ENCODE results near the gene PPP1R16B.

PPP1R16B gene

DNA sequence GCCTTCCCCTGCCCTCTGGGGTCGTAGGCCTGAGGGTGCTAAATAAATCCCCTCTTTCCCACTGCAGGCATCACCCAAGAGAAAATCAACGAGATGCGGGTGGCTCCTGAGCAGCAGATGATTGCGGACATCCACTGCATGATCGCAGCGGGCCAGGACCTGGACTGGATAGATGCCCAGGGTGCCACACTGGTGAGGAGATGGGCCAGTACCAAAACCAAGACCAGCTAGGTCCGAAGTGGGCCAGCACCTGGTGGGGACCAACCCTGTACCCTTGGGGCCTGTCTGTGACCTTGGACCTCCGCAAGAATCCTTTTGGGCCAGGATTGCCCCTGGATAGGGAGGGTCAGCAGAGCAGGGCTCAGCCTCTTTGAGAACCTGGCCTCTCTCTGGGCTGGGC is 97.1 kb downstream of the PPP1R16B start:
- no peak for DNase-seq

- DNase-seq: no peak
These were observed 97.8 kb downstream of the PPP1R16B start for GRCh38 chr20:38903335-38903734.

GRCh38 chr20:38905375-38905774 is 99.9 kb downstream of the PPP1R16B start:
- DNase-seq: no peak

- DNase-seq: no peak
These were observed 102.6 kb downstream of the PPP1R16B start for GRCh38 chr20:38907918-38908677.

- DNase-seq: no peak
These were observed 109.9 kb downstream of the PPP1R16B start for GRCh38 chr20:38915355-38915754.

DNA sequence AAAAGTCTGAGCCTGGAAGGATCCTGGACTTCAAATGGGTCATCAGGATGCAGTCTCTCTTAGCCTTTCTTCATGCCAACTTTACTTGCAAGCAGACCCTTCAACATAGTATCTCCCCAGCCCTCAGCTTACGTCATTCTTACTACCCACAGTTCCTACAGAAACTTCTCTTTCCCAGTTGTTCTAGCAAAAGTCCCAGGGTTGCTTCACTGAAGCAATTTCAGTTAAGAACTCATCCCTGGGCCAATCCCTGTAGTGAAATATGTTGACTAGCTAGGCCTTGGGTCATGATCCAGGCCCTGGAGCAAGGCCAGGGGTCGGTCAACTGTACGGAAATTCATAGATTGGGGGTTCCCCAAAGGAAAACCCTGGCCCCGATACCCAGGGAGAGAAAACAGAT is 112.2 kb downstream of the PPP1R16B start:
- no peak for DNase-seq

- no peak for DNase-seq
These were observed 112.7 kb downstream of the PPP1R16B start for GRCh38 chr20:38918172-38918571.

DNA sequence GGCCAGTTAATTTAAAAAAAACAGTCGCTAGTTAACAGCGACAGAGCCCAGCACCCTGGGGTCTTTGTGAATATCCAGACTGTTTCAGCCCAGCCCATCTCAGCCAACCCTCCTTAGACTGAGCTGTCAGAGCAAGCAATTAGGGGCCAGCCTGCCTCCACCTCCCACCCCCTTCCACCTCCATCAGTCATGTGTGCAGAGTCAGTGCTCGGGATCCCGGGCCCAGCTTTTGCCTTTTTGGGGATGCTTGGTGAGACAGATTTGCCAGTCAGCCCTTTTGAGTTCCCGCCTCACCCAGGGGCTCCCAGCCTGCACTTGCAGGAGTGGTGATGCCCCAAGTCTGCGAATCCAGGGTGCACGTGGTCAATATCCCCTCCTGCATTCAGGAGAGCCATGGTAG is 114.2 kb downstream of the PPP1R16B start:
- no peak for DNase-seq

DNA sequence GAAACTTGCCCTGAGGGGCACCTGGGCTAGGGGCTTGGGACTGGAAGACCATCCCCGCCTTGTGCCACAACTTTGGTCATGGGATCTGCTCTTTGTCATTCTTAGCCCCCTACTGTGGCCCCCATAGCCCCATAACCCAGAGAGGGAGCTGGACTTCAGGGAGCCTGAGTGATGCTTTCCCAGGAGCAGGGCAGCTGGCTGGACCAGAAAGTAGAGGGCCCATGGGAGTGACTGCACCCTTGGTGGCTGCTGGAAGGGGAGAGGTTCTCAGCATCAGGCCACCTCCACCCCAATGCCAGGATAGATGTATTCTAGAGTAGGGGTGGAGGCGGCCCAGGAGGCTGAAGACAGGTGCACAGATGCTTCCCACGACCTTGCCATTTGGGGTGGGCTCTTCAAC is 114.9 kb downstream of the PPP1R16B start:
- no peak for DNase-seq

DNA sequence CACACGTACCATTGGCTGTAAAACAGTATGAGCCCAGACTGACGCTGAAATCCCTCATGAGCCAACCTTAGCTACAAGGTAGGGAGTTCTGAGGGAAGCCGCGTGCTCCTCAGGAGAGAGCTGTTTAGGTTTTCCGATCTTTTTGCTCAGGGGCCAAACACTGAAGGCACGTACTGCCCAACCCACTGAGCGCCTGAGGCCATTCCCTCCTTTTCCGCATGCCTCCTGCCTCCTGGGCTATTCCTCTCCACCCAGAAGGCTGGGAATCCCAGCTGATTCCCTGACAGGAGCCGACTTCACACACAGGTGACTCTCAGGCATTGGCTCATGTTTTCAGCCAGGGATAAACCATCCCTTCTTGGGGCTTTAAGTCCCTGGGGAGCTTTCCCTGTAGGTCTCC is 115.4 kb downstream of the PPP1R16B start:
- no peak for DNase-seq

DNA sequence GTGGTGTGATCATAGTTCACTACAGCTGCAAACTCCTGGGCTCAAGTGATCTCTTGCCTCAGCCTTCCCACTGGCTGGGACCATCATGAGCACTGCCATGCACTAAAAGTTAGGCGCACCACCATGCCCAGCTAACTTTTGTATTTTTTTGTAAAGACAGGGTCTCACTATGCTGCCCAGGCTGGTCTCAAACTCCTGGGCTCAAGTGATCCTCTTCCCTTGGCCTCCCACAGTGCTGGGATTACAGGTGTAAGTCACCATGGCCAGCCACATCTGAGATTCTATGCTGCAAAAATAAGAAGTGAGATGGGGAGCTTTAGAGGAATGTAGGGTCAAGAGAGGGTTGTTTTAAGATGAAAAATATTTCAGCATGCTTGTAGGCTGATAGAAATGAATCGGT is 119.2 kb downstream of the PPP1R16B start:
- no peak for DNase-seq

GRCh38 chr20:38926142-38926933 is 120.8 kb downstream of the PPP1R16B start, which contains the start of gene FAM83D:
TSS of gene FAM83D (plus strand) at chr20:38926417. CDS start at chr20:38926443, 26 bp downstream.
- peak; percentile 95 for DNase-seq

DNA sequence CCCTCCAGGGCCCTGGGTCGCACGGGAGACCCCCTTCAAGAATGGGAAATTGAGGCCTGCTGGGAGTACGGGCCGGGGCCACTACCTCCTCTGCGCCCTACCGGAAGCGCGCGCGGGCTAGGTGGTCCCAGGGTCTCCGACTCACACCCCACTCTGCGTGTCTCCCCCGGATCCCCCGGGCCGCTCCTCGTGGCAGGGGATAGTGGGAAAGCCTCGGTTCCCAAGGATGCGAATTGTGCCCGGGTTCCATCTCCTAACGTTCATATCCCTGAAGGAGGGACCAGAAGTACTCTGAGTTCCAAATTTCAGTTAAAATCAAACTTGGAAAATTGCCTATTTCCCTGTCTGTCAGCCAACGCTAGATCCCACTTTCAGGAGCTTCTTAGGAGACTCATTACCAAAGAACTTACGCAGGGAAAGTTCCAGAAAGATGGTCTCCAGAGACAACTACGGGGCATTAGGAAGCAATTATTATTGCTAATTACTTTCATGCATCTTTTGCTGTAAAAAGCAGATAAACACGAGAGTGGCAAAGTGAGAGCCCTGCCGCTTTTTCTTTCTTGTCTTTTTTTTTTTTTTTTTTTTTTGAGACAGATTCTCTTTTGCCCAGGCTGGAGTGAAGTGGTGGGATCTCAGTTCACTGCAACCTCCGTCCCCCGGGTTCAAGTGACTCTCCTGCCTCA is 121.6 kb downstream of the PPP1R16B start:
- DNase-seq: no peak

DNA sequence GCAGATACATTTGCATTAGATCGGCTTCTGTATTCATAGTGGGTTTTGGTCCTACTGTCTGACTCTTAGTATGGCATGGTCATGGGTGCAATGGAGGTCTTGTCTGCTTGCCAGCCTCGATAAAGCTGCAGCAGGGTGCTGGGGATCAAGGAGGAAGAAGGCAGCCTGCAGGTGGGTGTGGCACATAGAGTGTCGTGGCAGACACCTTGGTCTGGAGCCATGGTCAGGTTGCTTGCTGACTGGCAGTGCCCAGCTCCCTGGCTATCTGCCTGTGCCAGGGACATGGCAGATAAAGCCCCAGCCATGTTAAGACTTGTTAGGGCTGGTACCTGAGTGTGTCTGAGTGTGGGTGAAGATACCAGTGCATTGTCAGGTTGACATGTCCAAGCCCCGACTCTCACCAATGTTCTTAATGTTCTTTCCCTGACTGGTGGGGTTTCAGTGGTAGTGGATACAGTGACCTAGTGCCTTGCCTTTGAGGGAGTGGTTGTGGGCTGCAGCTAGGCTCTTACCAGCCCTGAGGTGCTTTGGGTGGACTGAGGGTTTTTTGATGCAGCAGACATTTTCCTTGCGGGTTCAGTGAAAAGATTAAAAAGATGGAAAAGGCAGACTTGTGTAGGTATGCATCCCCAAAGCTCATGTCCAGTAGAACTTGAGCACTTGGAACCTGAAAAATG is 122.5 kb downstream of the PPP1R16B start:
- DNase-seq: no peak

DNA sequence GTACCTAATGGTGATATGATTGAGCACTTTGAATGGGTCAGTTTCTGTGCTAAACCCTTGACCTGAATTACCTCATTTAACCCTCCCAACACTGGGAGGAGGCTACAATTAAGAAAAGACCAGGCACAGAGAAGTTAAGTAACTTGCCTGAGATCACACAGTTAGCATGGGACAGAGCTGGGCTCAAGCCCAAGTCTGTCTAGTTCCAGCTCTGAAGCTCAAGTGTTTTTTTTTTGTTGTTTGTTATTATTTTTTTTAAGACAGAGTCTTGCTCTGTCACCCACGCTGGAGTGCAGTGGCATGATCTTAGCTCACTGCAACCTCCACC is 124.7 kb downstream of the PPP1R16B start:
- no peak for DNase-seq

DNA sequence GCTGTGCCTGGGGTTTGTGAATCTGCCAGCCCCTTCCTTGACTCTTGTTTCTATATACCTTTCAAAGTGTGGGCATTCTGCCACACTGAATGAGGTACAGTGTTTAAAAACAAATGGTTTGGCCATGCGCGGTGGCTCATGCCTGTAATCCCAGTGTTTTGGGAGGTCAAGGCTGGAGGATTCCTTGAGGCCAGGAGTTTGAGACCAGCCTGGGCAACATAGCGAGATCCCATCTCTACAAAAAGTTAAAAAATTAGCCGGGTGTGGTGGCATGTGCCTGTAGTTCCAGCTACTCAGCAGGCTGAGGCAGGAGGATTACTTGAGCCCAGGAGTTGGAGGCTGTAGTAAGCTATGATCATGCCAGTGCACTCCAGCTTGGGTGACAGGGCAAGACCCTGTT is 126.5 kb downstream of the PPP1R16B start:
- DNase-seq: no peak

DNA sequence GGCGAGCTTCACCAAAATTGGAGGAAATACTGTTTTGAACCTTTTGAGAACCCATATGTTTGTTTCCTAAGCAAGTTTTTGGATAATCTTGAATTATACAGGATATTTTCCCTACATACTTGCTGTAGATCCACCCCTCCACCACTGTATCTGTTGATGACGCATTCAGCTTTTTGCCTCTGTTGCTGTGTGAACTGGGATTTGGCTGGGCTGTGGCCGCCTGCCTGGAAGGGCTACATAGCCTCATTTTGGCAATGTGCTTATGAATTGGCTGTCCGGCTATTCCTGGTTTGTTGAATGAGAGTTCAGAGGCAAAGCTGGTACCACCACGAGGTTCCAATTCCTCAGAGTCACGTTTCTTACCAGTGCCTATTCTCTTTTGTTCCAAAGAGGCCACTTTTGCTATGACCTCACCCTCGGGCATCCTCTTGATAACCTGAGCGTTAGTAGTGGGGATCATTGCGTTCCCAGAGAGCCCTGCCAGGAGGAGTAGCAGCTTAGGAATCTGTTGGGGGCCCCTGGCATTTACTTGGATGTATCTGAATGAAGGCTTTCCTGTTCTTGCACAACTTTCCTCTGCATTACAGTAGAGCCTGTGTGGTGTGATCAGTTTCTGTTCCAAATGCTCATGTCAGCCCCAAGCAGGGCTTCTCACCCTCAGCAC is 127.1 kb downstream of the PPP1R16B start:
- DNase-seq: no peak

GRCh38 chr20:38934530-38934929 is 129.0 kb downstream of the PPP1R16B start:
- no peak for DNase-seq

- DNase-seq: no peak
These were observed 129.8 kb downstream of the PPP1R16B start for GRCh38 chr20:38935285-38935684.

DNA sequence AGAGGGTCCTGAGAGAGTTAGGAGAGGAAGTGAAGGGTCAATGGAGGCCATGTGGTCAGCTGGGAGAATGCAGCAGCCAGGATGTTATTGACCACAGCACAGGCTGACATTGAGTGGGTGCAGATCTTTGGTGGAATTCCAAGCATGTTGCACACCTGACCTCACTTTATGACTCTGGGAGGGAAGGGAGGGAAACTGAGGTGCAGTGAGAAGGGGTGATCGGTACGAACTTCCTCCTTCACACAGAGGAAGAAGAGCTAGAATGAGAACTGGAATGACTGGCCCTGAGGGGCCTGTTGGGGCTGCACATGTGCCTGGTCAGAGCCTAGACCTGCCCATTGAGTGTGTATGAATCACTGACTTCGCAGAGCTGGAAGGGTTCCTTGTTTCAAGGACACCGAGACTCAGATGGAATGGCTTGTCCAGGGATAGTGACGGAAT is 130.5 kb downstream of the PPP1R16B start:
- DNase-seq: no peak

GRCh38 chr20:38937000-38937399 is 131.5 kb downstream of the PPP1R16B start:
- DNase-seq: no peak

GRCh38 chr20:38937978-38938473 is 132.5 kb downstream of the PPP1R16B start:
- DNase-seq: no peak

All from NCI-H1436 treated with DMSO at 0.1 percent for 48 hours (cell line).